Neural cell (in vitro differentiated cells): ENCODE data around the gene GLRX.

Experiments
- EZH2 ChIP-seq: fragments of 200-600, 300-800 bp; shearing (Covaris generic), sonication (generic); IDR thresholded peaks from 2 replicates; pipeline ENCODE4 v1.6.1; 2014; ENCODE audit warnings: antibody characterized with exemption, low read length, borderline replicate concordance, mild to moderate bottlenecking; ENCODE audit not compliant: insufficient read depth, poor library complexity, severe bottlenecking
- POLR2AphosphoS5 ChIP-seq: IDR thresholded peaks from 2 replicates; pipeline ENCODE4 v1.6.1; 2012
- SMC3 ChIP-seq: fragments of 450-650 bp; conservative IDR thresholded peaks from 2 replicates; pipeline ENCODE4 v1.6.1; 2014; ENCODE audit warnings: antibody characterized with exemption, mild to moderate bottlenecking, moderate library complexity; ENCODE audit not compliant: poor library complexity
- TF ChIP-seq, protein P1 (sequence below): fragments of 450-650 bp; IDR thresholded peaks from 2 replicates; pipeline ENCODE4 v1.5.1; 2014; ENCODE audit warnings: antibody characterized with exemption, mild to moderate bottlenecking, moderate library complexity; ENCODE audit not compliant: poor library complexity, severe bottlenecking

- TF ChIP-seq EZH2, result no peak
- TF ChIP-seq, protein P1, sequence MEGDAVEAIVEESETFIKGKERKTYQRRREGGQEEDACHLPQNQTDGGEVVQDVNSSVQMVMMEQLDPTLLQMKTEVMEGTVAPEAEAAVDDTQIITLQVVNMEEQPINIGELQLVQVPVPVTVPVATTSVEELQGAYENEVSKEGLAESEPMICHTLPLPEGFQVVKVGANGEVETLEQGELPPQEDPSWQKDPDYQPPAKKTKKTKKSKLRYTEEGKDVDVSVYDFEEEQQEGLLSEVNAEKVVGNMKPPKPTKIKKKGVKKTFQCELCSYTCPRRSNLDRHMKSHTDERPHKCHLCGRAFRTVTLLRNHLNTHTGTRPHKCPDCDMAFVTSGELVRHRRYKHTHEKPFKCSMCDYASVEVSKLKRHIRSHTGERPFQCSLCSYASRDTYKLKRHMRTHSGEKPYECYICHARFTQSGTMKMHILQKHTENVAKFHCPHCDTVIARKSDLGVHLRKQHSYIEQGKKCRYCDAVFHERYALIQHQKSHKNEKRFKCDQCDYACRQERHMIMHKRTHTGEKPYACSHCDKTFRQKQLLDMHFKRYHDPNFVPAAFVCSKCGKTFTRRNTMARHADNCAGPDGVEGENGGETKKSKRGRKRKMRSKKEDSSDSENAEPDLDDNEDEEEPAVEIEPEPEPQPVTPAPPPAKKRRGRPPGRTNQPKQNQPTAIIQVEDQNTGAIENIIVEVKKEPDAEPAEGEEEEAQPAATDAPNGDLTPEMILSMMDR, result no peak
- TF ChIP-seq SMC3, result no peak
- no peak for TF ChIP-seq POLR2AphosphoS5
These were observed 34.8 kb upstream of the GLRX start for GRCh38 chr5:95857185-95857945.
